Prostate gland (tissue), 2 donors: ENCODE measurements around the gene COL13A1.

Experiments
- CTCF ChIP-seq, 4 experiments: fragments of 200-600 bp in 2 of 4; fragments of 450-650 bp in 2 of 4; sonication (generic) in 2 of 4; IDR thresholded peaks; 1 replicate in 3 of 4; 2 replicates in 1 of 4; pipeline ENCODE4 v1.5.1; 2016 to 2019; ENCODE audit warnings: antibody characterized with exemption in 4 of 4, mild to moderate bottlenecking in 2 of 4, moderate library complexity in 2 of 4
- POLR2A ChIP-seq: fragments of 450-650 bp; IDR thresholded peaks from one replicate; pipeline ENCODE4 v1.6.1; 2016; ENCODE audit warnings: antibody characterized with exemption, mild to moderate bottlenecking
- POLR2AphosphoS5 ChIP-seq: sonication (generic); formaldehyde crosslinking; IDR thresholded peaks from one replicate; pipeline ENCODE4 v1.6.1; 2017; ENCODE audit warnings: antibody characterized with exemption

GRCh38 chr10:69902835-69903535 is 101.3 kb downstream of the COL13A1 start:
- TF ChIP-seq CTCF (IDR thresholded peaks at IDR 0.05) (no peak), POLR2A (no peak), POLR2AphosphoS5 (no peak)
